HUES48 (cell line): Measurements from ENCODE around the gene ARHGAP23.
"Not testable (repeated sequence)": the region's sequence is repeated elsewhere in the genome, so short reads cannot be mapped to it uniquely, and the experiment has no call there.

ENCODE experiments used
- H3K27ac ChIP-seq: one replicate; pipeline ENCODE4 v1.7.0; 2013; ENCODE audit warnings: low read depth, low read length, inconsistent platforms
- H3K27me3 ChIP-seq: 2 replicates; pipeline ENCODE4 v1.6.1; 2013; ENCODE audit warnings: mild to moderate bottlenecking, low read length; ENCODE audit not compliant: control insufficient read depth, insufficient read depth
- H3K36me3 ChIP-seq: 2 replicates; pipeline ENCODE4 v1.6.1; 2013; ENCODE audit warnings: low read length; ENCODE audit not compliant: control insufficient read depth, insufficient read depth
- H3K4me1 ChIP-seq: 2 replicates; pipeline ENCODE4 v1.6.1; 2013; ENCODE audit warnings: mild to moderate bottlenecking, low read length; ENCODE audit not compliant: control insufficient read depth, insufficient read depth
- H3K4me3 ChIP-seq: 2 replicates; pipeline ENCODE4 v1.5.1; 2013; ENCODE audit warnings: mild to moderate bottlenecking, low read depth, low read length
- H3K9ac ChIP-seq: 2 replicates; pipeline ENCODE4 v1.6.1; 2013; ENCODE audit warnings: mild to moderate bottlenecking, low read depth, low read length, moderate library complexity
- H3K9me3 ChIP-seq: 2 replicates; pipeline ENCODE4 v1.6.1; 2013; ENCODE audit warnings: low read length; ENCODE audit not compliant: control insufficient read depth, insufficient read depth

ARHGAP23 gene

GRCh38 chr17:38431346-38432145 is 3.3 kb downstream of the ARHGAP23 start:
- Histone ChIP-seq H3K4me3 (no peak overlapping the region), H3K36me3 (no peaks in the 10 kb centered on the region), H3K9me3 (no peaks in the 10 kb centered on the region), H3K4me1 (peaks cover 31% of the 10 kb centered on the region), H3K9ac (no peak overlapping the region), H3K27ac (no peak overlapping the region), H3K27me3 (no peaks in the 10 kb centered on the region)

DNA sequence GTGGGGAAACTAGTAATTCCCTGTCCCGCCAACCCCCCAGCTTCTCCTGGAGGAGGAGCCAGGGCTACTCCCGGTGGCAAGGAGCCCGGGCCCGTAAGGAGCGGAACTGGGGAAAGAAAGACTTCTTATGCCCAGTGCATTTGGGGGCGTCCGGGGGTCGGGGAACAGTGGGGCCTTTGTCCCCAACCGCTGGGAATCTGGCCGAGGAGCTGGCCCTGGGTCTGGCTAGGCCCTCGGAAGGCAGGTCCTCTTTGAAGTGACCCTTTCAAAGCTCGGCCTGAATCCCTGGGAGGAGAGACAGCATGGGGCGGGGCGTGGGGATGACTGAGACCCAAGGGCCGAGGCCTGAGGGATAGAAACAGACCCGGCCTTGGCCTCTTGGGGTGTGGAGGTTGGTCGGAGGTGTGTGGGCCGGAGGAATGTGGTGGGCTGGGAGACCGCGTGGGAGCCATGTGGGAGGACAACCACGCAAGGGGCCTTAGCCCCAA is 6.0 kb downstream of the ARHGAP23 start:
- H3K4me3 ChIP-seq, result no peak overlapping the region
- H3K27me3 ChIP-seq, result no peaks in the 10 kb centered on the region
- H3K9ac ChIP-seq, result no peak overlapping the region
- peaks cover 15% of the 10 kb centered on the region for H3K4me1 ChIP-seq
- H3K36me3 ChIP-seq, result no peaks in the 10 kb centered on the region
- no peaks in the 10 kb centered on the region for H3K9me3 ChIP-seq
- no peak overlapping the region for H3K27ac ChIP-seq

- H3K4me3 ChIP-seq, result no peak overlapping the region
- no peaks in the 10 kb centered on the region for H3K36me3 ChIP-seq
Observed at GRCh38 chr17:38435795-38436194, 7.5 kb downstream of the ARHGAP23 start.

GRCh38 chr17:38436386-38436785 is 8.1 kb downstream of the ARHGAP23 start:
- H3K4me1 ChIP-seq, result peaks cover 12% of the 10 kb centered on the region
- no peak overlapping the region for H3K9ac ChIP-seq
- no peaks in the 10 kb centered on the region for H3K27me3 ChIP-seq
- no peaks in the 10 kb centered on the region for H3K9me3 ChIP-seq
- H3K27ac ChIP-seq, result no peak overlapping the region
- no peak overlapping the region for H3K4me3 ChIP-seq
- no peaks in the 10 kb centered on the region for H3K36me3 ChIP-seq

More at GRCh38 chr17:38435795-38436194, 7.5 kb downstream of the ARHGAP23 start:
- Histone ChIP-seq H3K4me1 (peaks cover 8% of the 10 kb centered on the region), H3K27ac (no peak overlapping the region), H3K9ac (no peak overlapping the region), H3K27me3 (no peaks in the 10 kb centered on the region), H3K9me3 (no peaks in the 10 kb centered on the region)

DNA sequence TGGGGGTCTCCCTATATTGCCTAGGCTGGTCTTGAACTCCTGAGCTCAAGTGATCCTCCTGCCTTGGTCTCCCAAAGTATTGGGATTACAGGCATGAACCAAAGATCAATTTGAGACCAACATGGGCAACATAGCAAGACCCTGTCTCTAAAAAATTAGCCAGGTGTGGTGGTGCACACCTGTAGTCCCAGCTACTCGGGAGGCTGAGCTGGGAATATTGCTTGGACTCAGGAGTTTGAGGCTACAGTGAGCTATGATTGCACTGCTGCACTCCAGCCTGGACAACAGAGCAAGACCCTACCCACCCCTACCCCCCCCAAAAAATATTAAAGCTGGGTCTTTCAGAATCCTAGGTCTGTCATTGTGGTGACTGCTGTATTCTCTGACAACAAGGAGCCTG is 9.0 kb downstream of the ARHGAP23 start:
- H3K4me3 ChIP-seq, H3K27ac ChIP-seq, H3K36me3 ChIP-seq, H3K9me3 ChIP-seq, H3K27me3 ChIP-seq, H3K9ac ChIP-seq: not testable (repeated sequence)
- H3K4me1 ChIP-seq, result peaks cover 16% of the 10 kb centered on the region

GRCh38 chr17:38439436-38439835 is 11.2 kb downstream of the ARHGAP23 start:
- H3K4me3 ChIP-seq, result no peak overlapping the region
- H3K36me3 ChIP-seq, result no peaks in the 10 kb centered on the region
- H3K27me3 ChIP-seq, result no peaks in the 10 kb centered on the region
- H3K9ac ChIP-seq, result no peak overlapping the region
- peaks cover 27% of the 10 kb centered on the region for H3K4me1 ChIP-seq
- H3K27ac ChIP-seq, result no peak overlapping the region
- no peaks in the 10 kb centered on the region for H3K9me3 ChIP-seq

GRCh38 chr17:38440614-38441397 is 12.5 kb downstream of the ARHGAP23 start:
- no peaks in the 10 kb centered on the region for H3K36me3 ChIP-seq
- H3K9ac ChIP-seq, result no peak overlapping the region
- no peak overlapping the region for H3K4me3 ChIP-seq
- no peaks in the 10 kb centered on the region for H3K27me3 ChIP-seq
- peak overlapping the region; percentile 78 for H3K27ac ChIP-seq
- H3K4me1 ChIP-seq, result peaks cover 27% of the 10 kb centered on the region
- no peaks in the 10 kb centered on the region for H3K9me3 ChIP-seq

GRCh38 chr17:38441429-38442061 is 13.3 kb downstream of the ARHGAP23 start:
- no peaks in the 10 kb centered on the region for H3K27me3 ChIP-seq

DNA sequence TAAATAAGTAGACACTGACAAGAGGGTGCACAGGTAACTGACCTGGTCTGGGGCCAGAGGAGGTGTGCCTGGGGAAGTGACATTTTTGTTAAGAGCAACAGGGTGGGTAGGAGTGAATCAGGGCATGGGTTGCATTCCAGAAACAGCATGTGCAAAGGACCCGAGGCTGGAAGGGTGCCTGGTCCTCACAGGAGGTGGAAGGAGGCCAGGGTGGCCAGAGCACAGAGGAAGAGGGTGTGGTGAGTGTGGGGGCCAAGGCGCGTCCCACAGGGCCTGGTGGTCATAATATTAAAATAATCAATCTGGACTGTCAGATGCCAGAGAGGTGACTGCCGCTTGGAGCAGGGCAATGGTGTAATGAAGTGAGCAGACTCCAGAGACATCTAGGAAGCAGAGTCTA is 14.3 kb downstream of the ARHGAP23 start:
- Histone ChIP-seq H3K36me3 (no peaks in the 10 kb centered on the region), H3K4me3 (no peak overlapping the region), H3K27ac (no peak overlapping the region), H3K9ac (no peak overlapping the region), H3K27me3 (no peaks in the 10 kb centered on the region), H3K4me1 (peaks cover 26% of the 10 kb centered on the region), H3K9me3 (no peaks in the 10 kb centered on the region)

More at GRCh38 chr17:38441429-38442061, 13.3 kb downstream of the ARHGAP23 start:
- Histone ChIP-seq H3K4me1 (peaks cover 24% of the 10 kb centered on the region), H3K9me3 (no peaks in the 10 kb centered on the region), H3K27ac (peak overlapping the region; percentile 78), H3K9ac (no peak overlapping the region), H3K4me3 (no peak overlapping the region), H3K36me3 (no peaks in the 10 kb centered on the region)

- no peaks in the 10 kb centered on the region for H3K36me3 ChIP-seq
- H3K27ac ChIP-seq, result peak overlapping the region; percentile 10
- H3K4me1 ChIP-seq, result peaks cover 35% of the 10 kb centered on the region
- H3K4me3 ChIP-seq, result no peak overlapping the region
- H3K27me3 ChIP-seq, result no peaks in the 10 kb centered on the region
- H3K9me3 ChIP-seq, result no peaks in the 10 kb centered on the region
- H3K9ac ChIP-seq, result no peak overlapping the region
Observed at GRCh38 chr17:38443356-38444031, 15.2 kb downstream of the ARHGAP23 start.
